ENCODE data around the gene LRRC17.

- TF ChIP-seq EGR1 (IDR thresholded peaks at IDR 0.05; ENCODE audit: borderline replicate concordance in 1 of 2, low read depth in 2 of 2, low read length in 2 of 2) (no peak), POLR2A (IDR thresholded peaks at IDR 0.05; ENCODE audit: low read depth, low read length) (no peak), NFIC (IDR thresholded peaks at IDR 0.05; ENCODE audit: low read depth, low read length) (no peak), CTCF (IDR thresholded peaks at IDR 0.05 in 2 of 3, conservative IDR thresholded peaks at IDR 0.05 in 1 of 3; ENCODE audit: control insufficient read depth in 2 of 3, extremely low read depth in 1 of 3, insufficient read depth in 1 of 3, low read depth in 3 of 3, low read length in 3 of 3) (no peak), MYC (IDR thresholded peaks at IDR 0.05; ENCODE audit: insufficient read depth, insufficient read length, insufficient replicate concordance, low read length, severe bottlenecking) (no peak), TCF12 (IDR thresholded peaks at IDR 0.05; ENCODE audit: low read depth, low read length) (no peak), PKNOX1 (IDR thresholded peaks at IDR 0.05) (no peak), FOXM1 (IDR thresholded peaks at IDR 0.05; ENCODE audit: low read depth, low read length) (no peak), NR2F1 (conservative IDR thresholded peaks at IDR 0.05) (no peak), MXI1 (IDR thresholded peaks at IDR 0.05; ENCODE audit: low read depth, low read length) (no peak), YY1 (IDR thresholded peaks at IDR 0.05; ENCODE audit: low read depth, low read length) (no peak), SUZ12 (IDR thresholded peaks at IDR 0.05; ENCODE audit: unreplicated experiment) (no peak), SP1 (IDR thresholded peaks at IDR 0.05; ENCODE audit: low read depth, low read length) (no peak)
Observed at GRCh38 chr7:102982235-102982634, 69.4 kb downstream of the LRRC17 start.

Data from GM12878 (cell line).